WI38 (cell line): Measurements from ENCODE around the gene PGS1.

Source experiments
- H3K4me3 ChIP-seq: 2 replicates; pipeline ENCODE4 v1.5.1; 2011; ENCODE audit warnings: low read depth, mild to moderate bottlenecking, control low read depth, low read length
- TF ChIP-seq, protein P1 (sequence below): IDR thresholded peaks from 2 replicates; pipeline ENCODE4 v1.5.1; 2012; ENCODE audit warnings: low read depth, mild to moderate bottlenecking, control low read depth, low read length

PGS1 gene

GRCh38 chr17:78432226-78433012 is 54.0 kb downstream of the PGS1 start:
- TF ChIP-seq, protein P1, sequence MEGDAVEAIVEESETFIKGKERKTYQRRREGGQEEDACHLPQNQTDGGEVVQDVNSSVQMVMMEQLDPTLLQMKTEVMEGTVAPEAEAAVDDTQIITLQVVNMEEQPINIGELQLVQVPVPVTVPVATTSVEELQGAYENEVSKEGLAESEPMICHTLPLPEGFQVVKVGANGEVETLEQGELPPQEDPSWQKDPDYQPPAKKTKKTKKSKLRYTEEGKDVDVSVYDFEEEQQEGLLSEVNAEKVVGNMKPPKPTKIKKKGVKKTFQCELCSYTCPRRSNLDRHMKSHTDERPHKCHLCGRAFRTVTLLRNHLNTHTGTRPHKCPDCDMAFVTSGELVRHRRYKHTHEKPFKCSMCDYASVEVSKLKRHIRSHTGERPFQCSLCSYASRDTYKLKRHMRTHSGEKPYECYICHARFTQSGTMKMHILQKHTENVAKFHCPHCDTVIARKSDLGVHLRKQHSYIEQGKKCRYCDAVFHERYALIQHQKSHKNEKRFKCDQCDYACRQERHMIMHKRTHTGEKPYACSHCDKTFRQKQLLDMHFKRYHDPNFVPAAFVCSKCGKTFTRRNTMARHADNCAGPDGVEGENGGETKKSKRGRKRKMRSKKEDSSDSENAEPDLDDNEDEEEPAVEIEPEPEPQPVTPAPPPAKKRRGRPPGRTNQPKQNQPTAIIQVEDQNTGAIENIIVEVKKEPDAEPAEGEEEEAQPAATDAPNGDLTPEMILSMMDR, result no peak
- no peak overlapping the region for H3K4me3 ChIP-seq

DNA sequence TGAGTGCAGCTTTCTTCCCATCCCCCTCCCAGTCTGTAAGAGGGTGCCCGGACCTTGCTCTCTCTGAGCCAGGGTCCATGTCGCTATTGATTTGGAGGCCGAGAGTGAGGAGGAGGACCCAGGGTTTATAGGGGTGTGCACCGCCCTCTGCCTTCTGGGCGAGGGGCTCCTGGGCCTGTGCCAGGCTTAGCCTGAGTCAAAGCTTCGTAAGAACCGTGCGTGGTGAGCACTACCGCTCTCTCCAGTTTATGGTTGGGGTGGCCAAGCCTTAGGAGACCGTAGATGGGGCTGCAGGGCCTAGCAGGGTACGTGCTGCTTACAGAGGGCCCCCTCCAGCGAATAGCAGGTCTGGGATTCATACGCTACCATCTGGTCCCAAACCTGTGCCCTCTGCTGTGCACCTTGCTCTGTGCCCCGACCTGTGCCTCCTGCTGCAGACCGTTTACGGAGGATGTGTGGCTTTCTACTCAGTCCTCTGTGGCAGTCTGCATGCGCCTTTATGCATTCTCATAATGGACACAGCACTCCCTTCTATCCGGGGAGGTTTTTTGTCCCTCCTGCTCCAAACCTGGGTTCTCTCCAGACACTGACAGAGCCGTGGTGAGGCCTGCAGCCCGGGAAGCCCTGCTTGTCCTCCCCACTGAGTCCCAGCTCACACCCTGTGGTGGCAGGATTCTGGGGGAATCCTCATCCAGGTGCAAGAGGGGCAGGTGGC is 54.7 kb downstream of the PGS1 start:
- no peak overlapping the region for H3K4me3 ChIP-seq
- TF ChIP-seq, protein P1, result no peak

DNA sequence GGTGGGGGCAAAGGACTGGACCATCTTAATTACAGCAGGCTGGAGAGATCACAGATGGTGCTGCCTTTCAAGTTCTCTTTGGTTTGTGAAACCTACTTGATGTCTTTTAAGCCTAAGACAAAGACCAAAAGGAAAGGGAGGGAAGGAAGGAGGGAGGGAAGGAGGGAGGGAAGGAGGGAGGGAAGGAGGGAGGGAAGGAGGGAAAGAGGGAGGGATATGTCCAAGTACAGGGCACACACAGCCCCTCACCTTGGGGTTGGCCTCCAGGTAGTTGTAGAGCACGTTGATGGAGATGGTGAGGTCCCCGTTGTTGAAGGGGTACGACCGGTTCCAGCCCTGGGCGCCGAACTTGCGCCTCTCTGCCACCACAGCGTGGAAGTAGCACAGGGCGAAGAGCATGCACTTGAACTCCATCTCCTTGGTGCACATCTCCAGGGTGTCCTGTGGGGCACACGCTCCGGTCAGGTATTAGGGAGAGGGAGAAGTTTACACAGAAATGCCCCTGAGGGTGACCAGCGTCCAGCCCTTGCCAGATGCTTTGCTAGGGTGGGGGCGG is 55.4 kb downstream of the PGS1 start:
- TF ChIP-seq, protein P1, result no peak
- no peak overlapping the region for H3K4me3 ChIP-seq

GRCh38 chr17:78434455-78435329 is 56.2 kb downstream of the PGS1 start:
- TF ChIP-seq, protein P1, result no peak
- no peak overlapping the region for H3K4me3 ChIP-seq

GRCh38 chr17:78435330-78436005 is 57.0 kb downstream of the PGS1 start:
- TF ChIP-seq, protein P1, result no peak
- H3K4me3 ChIP-seq, result no peak overlapping the region

DNA sequence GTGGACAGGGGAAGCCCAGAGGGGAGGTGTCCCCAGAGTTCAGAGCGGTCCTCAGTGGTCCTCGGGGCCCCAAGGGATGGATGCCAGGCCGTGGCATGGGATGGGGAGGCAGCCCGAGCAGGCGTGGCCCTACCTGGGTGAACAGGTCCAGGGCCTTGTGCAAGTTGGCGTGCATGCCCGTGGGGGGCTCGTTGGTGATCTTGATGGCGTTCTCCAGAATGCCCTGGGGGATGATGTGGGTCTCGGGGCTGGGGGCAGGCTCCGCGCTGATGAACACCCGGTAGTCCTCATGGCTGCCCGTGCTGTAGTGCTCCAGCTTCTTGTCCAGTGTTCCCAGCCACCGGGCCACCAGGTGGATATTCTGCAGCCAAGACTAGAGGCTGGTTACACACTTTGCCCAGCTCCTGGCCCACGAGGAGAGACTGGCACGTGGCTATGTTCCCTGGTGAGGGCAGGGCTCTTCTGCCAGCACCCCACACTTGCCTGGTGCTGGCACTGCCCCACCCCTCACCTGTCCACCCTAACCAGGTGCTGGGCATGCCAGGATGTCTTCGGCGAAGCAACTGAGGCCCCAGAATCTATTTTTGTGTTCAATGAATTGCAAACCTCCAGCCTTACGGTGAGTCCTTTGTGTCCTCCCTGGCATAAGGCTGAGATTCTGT is 59.2 kb downstream of the PGS1 start:
- TF ChIP-seq, protein P1, result no peak
- H3K4me3 ChIP-seq, result no peak overlapping the region
